GM04504 (cell line): ENCODE measurements around the gene BRWD1.
A peak's percentile ranks its signal among the peaks of the same experiment; 100 is the strongest.
"Not testable (repeated sequence)": the region's sequence is repeated elsewhere in the genome, so short reads cannot be mapped to it uniquely, and the experiment has no call there.

Experiments used
- DNase-seq: peaks from one replicate; pipeline ENCODE4 v3.0.0-alpha.2; 2012; ENCODE audit warnings: low read depth

The BRWD1 gene

DNA sequence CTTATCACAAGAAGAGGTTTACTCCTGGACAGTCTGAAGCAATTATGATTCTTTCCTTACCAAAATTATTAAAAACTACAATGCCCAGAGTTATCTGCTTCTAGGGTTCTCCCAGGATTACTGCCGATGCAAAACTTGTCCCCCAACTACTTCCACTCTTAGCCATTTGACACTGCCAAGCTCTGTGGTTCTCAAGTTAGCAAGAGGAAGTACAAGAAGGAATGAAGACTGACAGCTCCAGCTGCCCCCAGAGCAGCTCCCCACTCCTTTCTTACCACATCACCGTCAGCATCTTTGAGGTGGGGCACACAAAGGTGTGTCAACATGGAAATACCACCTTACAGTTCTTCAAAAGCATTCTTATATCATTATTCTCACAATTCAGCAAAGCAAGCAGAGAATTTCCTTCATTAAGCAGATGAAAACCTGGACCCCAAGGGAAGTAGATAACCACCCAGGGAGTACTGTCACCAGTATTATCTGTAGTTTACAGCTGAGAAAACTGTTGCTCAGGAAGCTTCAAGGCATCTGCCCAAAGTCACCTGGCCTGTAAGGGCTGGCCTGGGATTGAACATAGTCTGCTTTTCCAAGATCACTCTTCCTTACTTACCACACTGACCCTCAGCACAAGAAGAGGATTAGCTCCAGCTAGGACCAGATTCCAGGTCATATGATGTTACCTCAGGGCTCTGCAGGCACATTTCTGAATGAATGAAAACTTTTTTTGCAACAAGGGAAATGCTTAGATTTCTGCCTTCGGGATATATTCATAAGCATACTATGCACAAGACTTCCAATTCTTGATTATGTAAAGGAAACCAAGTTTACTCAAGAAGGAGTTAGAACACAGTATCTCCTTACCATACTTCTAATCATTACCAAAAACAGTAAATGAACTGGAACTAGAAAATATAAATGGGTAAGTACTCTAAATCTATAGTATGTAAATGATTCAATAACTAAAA is 139.4 kb downstream of the BRWD1 start:
- DNase-seq, result no peak

DNA sequence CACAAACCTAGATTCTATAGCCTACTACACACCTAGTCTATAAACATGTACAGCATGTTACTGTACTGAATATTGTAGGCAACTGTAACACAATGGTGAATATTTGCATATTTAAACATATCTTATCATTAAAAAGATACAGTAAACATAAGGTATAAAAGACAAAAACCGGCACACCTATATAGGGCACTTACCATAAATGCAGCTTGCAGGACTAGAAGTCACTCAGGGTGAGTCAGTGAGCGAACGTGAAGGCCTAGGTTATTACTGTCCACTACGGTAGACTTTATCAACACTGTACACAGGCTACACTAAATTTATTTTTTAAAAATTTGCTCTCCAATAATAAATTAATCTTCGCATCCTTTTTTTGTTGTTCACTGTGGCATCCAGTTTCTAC is 143.5 kb downstream of the BRWD1 start:
- no peak for DNase-seq

- no peak for DNase-seq
Measured at GRCh38 chr21:39168800-39169199, 144.6 kb downstream of the BRWD1 start.

- DNase-seq, result no peak
Measured at GRCh38 chr21:39164523-39164922, 148.9 kb downstream of the BRWD1 start.

GRCh38 chr21:39161064-39161463 is 152.4 kb downstream of the BRWD1 start:
- DNase-seq, result no peak

DNA sequence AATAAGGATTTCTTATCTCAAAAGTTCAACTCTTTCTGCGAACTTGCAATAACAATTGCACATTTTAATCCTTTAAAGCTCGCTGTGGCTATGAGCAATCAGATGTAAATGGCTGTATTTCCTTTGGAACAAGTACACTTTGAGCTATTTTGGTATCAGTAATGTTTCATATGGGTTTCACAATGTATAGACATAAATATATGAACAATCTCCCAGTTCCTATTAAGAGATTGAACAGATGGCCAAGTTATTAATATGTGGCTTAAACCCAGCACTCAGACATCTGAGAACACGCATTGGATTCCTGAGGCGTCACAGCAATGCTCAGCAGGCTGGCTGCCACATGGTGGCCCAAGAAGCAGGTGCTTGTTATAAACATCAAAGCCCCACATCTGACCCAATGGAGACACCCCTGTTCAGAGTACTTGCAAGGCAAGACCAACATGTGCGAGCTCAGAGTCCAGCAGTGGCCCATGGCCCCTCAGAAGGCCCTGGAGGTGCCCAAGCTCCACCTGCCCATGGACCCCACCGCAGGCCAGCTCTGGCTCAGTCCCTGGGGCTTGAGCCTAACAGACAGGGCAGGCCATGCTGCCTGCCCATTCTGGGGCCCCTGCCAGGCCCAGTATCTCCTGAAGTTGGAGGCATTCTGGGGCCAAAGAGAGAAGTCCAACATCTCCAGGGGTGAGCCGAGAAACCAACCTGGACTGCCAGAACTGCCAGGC is 153.9 kb downstream of the BRWD1 start:
- DNase-seq, result no peak

GRCh38 chr21:39157241-39157640 is 156.2 kb downstream of the BRWD1 start:
- not testable (repeated sequence) for DNase-seq

GRCh38 chr21:39156024-39156423 is 157.4 kb downstream of the BRWD1 start:
- no peak for DNase-seq

DNA sequence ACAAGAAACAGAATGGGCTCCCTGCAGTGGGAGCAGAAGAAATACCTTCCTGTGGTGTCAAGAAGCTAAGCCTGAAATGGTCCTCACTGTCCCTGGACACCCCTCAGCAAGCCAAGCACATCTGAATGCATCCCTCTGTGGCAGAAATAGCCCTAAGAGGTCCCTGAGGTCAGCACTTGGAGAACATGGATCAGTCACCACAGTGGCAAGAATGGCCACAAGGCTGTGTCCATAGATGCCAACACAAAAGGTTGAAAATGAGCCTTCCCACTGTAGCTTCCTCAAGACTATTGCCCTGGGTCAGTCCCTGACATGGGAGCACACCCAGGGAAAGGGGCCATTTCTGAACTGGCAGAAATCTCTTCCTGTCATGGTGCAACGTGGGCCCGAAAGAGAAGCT is 157.9 kb downstream of the BRWD1 start:
- no peak for DNase-seq

DNA sequence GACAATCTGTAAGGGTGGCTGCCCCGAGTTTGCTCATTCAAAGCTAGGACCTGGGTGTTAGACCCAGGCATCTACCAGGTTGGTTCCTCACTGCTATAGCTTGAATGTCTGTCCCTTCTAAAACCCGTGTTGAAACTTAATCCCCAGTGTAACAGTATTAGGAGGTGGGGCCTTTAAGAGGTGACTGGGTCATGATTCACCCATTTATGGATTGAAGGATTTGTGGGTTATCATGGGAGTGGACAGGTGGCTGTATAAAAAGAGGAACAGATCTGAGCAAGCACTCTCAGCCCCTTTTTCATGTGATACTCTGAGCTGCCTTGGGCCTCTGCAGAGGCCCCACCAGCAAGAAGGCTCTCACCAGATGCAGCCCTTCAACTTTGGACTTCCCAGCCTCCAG is 159.6 kb downstream of the BRWD1 start:
- no peak for DNase-seq

DNA sequence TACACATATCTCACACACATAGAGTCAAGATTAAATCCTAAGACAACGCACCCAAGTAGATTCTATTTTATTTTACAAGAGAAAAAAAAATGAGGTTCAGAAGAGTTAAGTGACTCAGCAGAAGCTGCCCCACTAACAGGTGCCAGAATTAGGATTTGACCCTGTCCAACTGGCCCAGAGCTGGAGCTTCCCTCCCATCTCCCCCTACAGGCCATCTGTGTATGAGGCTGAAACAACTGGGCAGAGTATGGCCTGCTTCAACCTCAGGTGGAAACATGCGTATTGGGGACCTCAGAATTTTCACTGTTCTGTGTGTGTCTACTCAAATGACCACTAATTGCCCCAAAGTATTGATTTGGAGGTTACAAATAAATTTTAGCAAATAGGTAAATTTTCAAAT is 160.1 kb downstream of the BRWD1 start:
- no peak for DNase-seq

- DNase-seq, result no peak
Measured at GRCh38 chr21:39152271-39152670, 161.2 kb downstream of the BRWD1 start.

GRCh38 chr21:39150877-39151276 is 162.6 kb downstream of the BRWD1 start:
- DNase-seq, result no peak

GRCh38 chr21:39150316-39150715 is 163.1 kb downstream of the BRWD1 start:
- no peak for DNase-seq

GRCh38 chr21:39149882-39150281 is 163.6 kb downstream of the BRWD1 start:
- no peak for DNase-seq

DNA sequence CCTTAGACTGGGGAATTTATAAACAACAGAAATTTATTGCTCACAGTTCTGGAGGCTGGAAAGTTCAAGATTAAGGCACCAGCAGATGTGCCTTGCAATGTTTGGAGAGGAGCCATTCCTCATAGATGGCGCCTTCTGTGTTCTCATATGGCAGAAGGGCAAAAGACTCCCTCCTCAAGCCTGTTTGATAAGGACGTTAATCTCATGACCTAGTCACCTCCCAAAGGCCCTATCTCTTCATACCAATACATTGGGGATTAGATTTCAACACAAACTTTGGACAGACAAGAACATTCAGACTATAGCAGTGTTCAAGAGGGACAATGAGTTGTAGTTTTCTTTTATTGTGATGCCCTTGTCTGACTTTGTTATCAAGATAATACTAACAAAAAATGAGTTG is 164.5 kb downstream of the BRWD1 start:
- DNase-seq, result no peak

DNA sequence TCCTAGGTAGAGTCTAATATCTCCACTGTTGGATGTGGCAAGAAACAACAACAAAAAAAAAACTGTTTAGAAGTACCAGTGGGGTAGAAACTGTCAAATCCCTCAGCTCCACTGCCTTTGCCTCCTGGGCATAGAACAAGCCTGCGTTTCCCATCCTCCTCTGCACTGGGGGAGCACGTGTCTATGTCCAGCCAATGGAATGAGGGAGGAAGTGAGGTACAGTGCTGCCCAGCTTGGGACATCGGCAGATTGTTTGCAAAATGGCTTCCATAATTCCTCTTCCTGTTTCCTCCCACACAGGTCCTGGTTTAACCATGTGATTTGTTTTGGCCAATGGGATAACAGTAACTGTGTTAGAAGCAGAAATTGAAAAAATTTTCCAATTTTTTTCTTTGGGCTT is 169.2 kb downstream of the BRWD1 start:
- no peak for DNase-seq

DNA sequence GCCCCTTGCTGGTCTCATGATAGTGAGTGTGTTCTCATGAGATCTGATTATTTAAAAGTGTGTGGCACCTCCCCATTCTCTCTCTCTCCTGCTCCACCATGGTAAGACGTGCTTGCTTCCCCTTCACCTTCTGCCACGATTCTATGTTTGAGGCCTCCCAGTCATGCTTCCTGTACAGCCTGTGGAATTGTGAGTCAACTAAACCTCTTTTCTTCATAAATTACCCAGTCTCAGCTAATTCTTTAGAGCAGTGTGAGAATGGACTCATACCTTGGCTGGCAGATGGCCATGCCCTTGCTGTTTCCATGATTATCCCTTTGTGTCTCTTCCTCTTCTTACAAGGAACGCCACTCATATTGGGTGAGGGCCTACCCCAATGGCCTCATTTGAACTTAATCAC is 170.5 kb downstream of the BRWD1 start:
- DNase-seq, result no peak

DNA sequence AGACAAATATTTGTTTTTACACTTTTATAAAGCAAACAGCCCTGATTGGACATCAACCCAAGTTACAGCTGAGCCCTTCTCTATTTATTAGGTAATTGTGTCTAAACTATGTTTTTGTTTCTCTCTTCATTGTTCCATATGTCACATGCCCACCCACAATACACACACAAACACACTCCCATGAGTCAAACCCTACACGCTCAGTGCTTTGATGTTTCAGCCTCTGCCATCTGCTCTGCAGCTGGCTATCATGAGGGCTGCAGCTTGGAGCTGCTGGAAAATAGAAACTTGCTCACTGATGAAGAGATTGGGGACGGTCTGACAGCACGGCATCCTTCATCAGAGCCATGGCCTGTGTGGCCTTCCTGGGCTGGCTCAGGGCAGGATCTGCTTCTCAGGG is 171.9 kb downstream of the BRWD1 start:
- DNase-seq, result peak; percentile 39

DNA sequence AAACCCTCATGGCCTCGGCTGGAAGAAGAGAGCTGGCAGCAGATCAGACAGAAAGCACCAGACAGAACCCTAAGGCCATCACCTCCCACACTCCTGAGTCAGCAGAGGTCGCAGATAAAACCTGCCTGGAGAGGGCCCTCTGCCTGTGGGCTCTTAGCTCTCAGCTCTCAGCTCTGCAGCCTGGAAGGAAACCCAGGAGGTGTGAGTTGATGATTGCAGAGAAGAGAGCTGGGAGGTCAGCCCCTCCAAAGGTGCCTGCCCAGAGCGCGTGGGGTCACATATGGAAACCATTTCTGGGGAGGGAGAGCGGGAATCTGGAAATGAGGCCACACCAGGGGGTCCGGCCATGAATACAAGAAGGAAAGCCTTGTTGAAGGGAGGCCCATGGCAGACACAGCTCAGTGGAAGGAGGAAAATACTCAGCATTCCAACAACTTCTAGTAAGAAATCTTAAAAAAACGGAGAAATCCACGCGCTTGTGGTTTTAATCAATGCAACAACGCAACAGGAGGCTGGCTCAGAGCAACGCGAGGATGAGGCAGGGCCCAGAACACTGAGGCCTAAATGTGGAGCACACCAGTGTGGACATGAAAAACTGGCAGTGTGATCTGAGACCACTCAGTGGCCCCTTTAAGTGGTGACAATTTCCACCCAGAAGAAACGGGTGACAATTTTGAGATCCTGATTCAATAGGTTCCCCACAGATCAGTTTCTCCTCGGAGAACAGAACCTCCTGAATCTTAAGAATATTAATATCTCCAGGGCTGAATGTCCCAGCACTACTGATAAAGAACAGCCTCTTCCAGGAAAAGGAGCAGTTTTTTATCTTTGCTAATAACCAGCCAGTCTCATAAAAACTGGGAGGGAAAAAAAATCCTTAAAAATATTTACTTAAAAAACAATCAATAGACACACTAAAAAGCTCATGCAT is 175.9 kb downstream of the BRWD1 start:
- DNase-seq, result no peak

GRCh38 chr21:39136711-39137110 is 176.7 kb downstream of the BRWD1 start:
- DNase-seq, result no peak

DNA sequence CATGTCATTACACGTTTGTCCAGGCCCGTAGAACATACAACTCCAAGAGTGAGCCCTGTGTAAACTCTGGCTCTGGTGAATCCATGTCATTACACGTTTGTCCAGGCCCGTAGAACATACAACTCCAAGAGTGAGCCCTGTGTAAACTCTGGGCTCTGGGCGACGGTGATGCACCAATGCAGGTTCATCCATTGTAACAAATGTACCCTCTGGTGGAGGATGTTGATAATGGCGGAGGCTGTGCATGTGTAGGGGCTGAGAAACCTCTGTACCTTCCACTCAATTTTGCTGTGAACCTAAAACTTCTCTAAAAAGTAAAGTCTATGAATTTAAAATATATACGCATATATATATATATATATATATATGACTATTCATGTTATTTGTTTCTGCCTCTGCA is 177.3 kb downstream of the BRWD1 start:
- DNase-seq, result not testable (repeated sequence)
